Ovary (tissue), 9 donors: ENCODE measurements around the gene AOPEP. TPM values are rescaled to one million over a fixed set of nuclear protein-coding genes. Genes with fewer than 3 reads are reported as not detected.

Source experiments
- DNase-seq, 5 donors: peaks; one replicate each; pipeline ENCODE4 v3.0.0-alpha.2; 2019 to 2020
- H3K27ac ChIP-seq, 2 donors: fragments of 200-600 bp; one replicate each; pipeline versions ENCODE4 v1.5.1 to v1.8.0; 2019 to 2022
- H3K27me3 ChIP-seq: fragments of 200-600 bp; one replicate; pipeline ENCODE4 v1.8.0; 2022
- H3K36me3 ChIP-seq: fragments of 200-600 bp; sonication (generic); one replicate; pipeline ENCODE4 v1.5.1; 2019
- H3K4me1 ChIP-seq: one replicate; pipeline ENCODE4 v1.8.1; 2013; ENCODE audit warnings: mild to moderate bottlenecking, moderate library complexity; ENCODE audit not compliant: insufficient read depth
- H3K4me3 ChIP-seq: fragments of 200-600 bp; sonication (generic); one replicate; pipeline ENCODE4 v1.5.1; 2017
- H3K9me3 ChIP-seq, 2 donors: fragments of 200-600 bp in 1 of 2; sonication (generic) in 1 of 2; one replicate each; pipeline versions ENCODE4 v1.5.1 to v1.8.1; 2013 to 2019; ENCODE audit warnings: mild to moderate bottlenecking in 1 of 2, moderate library complexity in 1 of 2
- EP300 ChIP-seq: sonication (generic); formaldehyde crosslinking; IDR thresholded peaks from one replicate; pipeline ENCODE4 v1.6.1; 2017; ENCODE audit warnings: antibody characterized with exemption
- POLR2A ChIP-seq: fragments of 450-650 bp; IDR thresholded peaks from one replicate; pipeline ENCODE4 v1.6.1; 2017; ENCODE audit warnings: antibody characterized with exemption, mild to moderate bottlenecking, moderate library complexity
- WGBS, 3 donors: extraction: QIAGEN DNeasy Blood & Tissue Kit in 1 of 3; methylation state at CpG; one replicate each; pipeline versions ENCODE4 v1.1.5 to v1.1.7; 2013 to 2017; 5-methylcytosine and 5-hydroxymethylcytosine counted together
- intact Hi-C, 4 donors: fragments of 100-400 bp; cut with DNase I; formaldehyde crosslinking; loops; one replicate each; pipeline versions ENCODE4 v1.11.0 to v1.15.1; 2022 to 2023
- polyA plus RNA-seq, 2 donors: library from polyadenylated mRNA; stranded (reverse); fragments of 200-250 nt in 1 of 2; fragments of 350-450 nt in 1 of 2; fragmentation: Illumina TruSeq in 1 of 2; extraction: RNeasy Lipid Tissue Mini Kit (QIAGEN cat#74804) in 1 of 2; gene quantifications; one replicate each; pipeline ENCODE4 v1.2.3, GENCODE V29; 2013 to 2014
- total RNA-seq, 7 donors: library from RNA; depleted of rRNA in 2 of 7; stranded (reverse); fragments of >200 nt in 2 of 7; fragmentation: NEBNext Ultra II Directional in 3 of 7; extraction: Animal tissue kit (Norgen Biotek cat#: 25700) in 3 of 7; gene quantifications; one replicate each; pipeline versions ENCODE4 v1.1.0 to v1.2.4, GENCODE V29; 2016 to 2023
- TF ChIP-seq, protein P1 (sequence below), 3 donors: fragments of 450-650 bp in 2 of 3; fragments of 200-600 bp in 1 of 3; IDR thresholded peaks; one replicate each; pipeline versions ENCODE4 v1.5.1 to v1.8.0; 2016 to 2022; ENCODE audit warnings: antibody characterized with exemption in 3 of 3, mild to moderate bottlenecking in 1 of 3
- donor health status: DM: no; HTN: no; CAD: no; lungs with moderate emphysema.
- donor health status: DM: no; HTN: no; CAD: no.
- donor health status: Bipolar disorder and iron deficiency.
- donor health status: DM: yes; HTN: yes; CAD: no.
- donor health status: DM: no; HTN: no; CAD: no.
- donor health status: DM: yes; HTN: yes; CAD: no.

The AOPEP gene
- total and polyA plus RNA-seq, 9 donors, result 40.0 to 141 (median 82.1) TPM

DNA sequence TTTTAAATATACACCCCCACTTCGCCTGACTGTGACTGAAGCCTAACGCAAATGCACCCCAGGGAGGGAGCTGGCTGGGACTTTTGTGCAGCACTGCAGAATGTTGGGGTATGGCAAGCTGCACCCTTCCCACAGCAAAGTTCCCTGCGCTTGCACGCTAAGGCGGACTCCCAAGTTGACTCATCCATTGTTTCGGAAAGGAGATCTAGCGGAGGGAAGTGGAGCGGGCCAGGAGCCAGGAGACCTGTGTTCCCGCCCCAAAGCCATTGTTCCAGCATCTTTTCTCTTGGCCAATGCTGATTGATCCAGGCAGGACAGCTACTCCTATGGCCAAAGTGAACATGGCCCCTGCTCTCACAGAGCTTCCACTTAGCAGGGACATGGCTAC lies 202.9 kb downstream of the AOPEP start:
- H3K4me3 ChIP-seq, result no peak overlapping the region
- WGBS, 3 donors, result 78 to 93% (median 89%) methylated on average over 9 of the region's 9 CpGs
- H3K9me3 ChIP-seq, result no peaks in the 10 kb centered on the region
- intact Hi-C loops, result loop anchor here in 1 of 4 donors (10.0 kb wide), 1 partner anchor 65 kb away; no protein-coding TSS in a partner anchor
- no peak overlapping the region for H3K27ac ChIP-seq
- no peaks in the 10 kb centered on the region for H3K36me3 ChIP-seq
- no peaks in the 10 kb centered on the region for H3K27me3 ChIP-seq
- peak in 2 of 5 donors; percentile 27 to 32 for DNase-seq
- H3K4me1 ChIP-seq, result no peaks in the 10 kb centered on the region
- TF ChIP-seq, protein P1, sequence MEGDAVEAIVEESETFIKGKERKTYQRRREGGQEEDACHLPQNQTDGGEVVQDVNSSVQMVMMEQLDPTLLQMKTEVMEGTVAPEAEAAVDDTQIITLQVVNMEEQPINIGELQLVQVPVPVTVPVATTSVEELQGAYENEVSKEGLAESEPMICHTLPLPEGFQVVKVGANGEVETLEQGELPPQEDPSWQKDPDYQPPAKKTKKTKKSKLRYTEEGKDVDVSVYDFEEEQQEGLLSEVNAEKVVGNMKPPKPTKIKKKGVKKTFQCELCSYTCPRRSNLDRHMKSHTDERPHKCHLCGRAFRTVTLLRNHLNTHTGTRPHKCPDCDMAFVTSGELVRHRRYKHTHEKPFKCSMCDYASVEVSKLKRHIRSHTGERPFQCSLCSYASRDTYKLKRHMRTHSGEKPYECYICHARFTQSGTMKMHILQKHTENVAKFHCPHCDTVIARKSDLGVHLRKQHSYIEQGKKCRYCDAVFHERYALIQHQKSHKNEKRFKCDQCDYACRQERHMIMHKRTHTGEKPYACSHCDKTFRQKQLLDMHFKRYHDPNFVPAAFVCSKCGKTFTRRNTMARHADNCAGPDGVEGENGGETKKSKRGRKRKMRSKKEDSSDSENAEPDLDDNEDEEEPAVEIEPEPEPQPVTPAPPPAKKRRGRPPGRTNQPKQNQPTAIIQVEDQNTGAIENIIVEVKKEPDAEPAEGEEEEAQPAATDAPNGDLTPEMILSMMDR (IDR thresholded peaks at IDR 0.05), result no peak
- TF ChIP-seq POLR2A (no peak), EP300 (no peak)

DNA sequence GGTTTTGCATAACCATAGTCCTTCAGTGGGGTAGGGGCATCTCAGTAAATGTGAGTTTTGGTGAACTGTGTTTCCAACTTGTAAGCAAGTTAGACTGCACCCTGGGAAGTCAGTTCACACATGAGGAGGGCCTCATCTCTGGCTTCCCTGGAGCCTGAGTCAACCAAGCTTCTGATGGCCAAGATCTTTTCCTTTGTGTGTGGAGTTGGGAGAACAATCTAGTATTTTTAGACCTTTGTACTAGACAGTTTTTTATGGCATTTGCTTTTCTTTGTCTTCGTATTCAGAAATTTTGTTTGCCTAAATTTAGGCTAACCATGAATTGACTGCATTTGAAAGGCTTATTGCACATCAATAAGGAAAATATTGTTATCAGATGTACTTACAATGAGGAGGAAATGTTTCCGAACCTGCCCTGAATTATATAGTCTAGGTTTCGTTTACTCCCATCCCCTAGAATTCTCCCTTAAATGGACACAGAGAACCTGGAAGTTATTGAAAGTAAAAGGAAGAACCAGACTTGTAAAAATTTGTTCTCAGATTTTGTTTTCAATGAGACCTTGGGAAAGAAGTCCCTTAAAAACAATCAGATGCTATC lies 204.6 kb downstream of the AOPEP start:
- WGBS, 3 donors, result 91 to 96% (median 95%) methylated on average over 3 of the region's 3 CpGs
- TF ChIP-seq POLR2A (no peak), EP300 (no peak)
- TF ChIP-seq, protein P1 (IDR thresholded peaks at IDR 0.05), result no peak
- DNase-seq, result peak in 1 of 5 donors; percentile 1
- no peaks in the 10 kb centered on the region for H3K9me3 ChIP-seq
- no peak overlapping the region for H3K27ac ChIP-seq
- no peaks in the 10 kb centered on the region for H3K27me3 ChIP-seq
- H3K36me3 ChIP-seq, result no peaks in the 10 kb centered on the region
- no peak overlapping the region for H3K4me3 ChIP-seq
- peaks cover 7% of the 10 kb centered on the region for H3K4me1 ChIP-seq
- intact Hi-C loops, result no loop called here

DNA sequence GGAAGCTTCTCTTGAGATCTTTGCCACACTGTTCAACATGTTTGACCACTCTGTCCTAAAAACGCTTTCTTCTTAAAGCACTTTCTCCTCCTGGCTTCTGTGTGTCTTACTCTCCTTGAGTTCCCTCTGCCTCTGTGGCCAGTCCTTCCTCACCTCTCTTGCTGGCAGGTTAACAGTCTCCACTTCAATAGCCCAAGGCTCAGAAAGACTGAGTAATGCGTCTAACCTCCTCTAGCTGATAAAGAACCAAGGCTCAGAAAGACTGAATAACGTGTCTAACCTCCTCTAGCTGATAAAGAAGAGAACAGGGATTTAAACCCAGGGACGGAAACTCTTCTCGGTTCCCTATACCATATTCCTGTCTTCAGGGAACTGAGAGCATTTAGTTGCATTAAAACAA lies 205.2 kb downstream of the AOPEP start:
- intact Hi-C loops, result no loop called here
- peak in 1 of 5 donors; percentile 2 for DNase-seq
- 76 to 84% (median 79%) methylated on average over 5 of the region's 5 CpGs for WGBS, 3 donors
- Histone ChIP-seq H3K36me3 (no peaks in the 10 kb centered on the region), H3K4me1 (peaks cover 12% of the 10 kb centered on the region), H3K4me3 (no peak overlapping the region), H3K27ac (no peak overlapping the region), H3K27me3 (no peaks in the 10 kb centered on the region), H3K9me3 (no peaks in the 10 kb centered on the region)
- TF ChIP-seq EP300, result no peak
- TF ChIP-seq POLR2A, result no peak
- TF ChIP-seq, protein P1 (IDR thresholded peaks at IDR 0.05), result no peak

DNA sequence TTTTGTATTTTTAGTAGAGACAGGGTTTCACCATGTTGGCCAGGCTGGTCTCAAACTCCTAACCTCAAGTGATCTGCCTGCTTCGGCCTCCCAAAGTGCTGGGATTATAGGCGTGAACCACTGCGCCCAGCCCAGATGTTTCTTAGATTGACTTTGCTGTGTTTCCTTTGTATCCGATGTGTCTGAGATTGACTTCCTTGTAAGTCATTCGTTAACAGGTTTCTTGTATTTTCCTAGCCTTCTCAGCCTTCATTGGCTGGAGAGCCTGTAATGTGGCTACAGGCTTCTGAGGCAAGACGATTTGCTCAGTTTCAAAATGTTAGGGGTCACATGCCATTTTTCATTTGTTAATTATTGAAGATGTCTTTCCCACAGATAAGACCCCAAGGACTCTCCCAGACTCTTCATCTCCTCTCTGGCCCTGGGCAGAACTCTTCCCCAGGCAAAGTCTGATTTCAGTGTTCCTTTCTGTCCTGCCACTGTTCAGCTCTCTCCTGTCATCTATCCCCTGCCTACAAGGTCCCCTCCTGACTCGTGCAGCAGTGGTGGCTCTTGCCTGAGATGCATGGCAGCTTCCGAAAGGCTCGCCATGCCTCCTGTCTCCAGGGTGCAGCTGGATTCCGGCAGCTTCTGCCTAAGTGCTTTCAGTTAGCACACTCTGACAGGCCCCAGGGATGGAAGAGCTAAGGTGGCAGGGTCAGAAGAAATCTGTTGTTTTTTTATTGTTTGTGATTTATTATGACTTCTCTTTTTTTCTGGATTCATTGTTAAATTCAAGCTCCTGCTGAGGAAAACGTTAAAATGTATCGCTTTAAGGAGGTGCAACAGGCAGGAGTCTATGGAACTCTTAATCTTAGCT lies 206.4 kb downstream of the AOPEP start:
- Histone ChIP-seq H3K27me3 (no peaks in the 10 kb centered on the region), H3K27ac (no peak overlapping the region), H3K9me3 (no peaks in the 10 kb centered on the region), H3K4me1 (peaks cover 18% of the 10 kb centered on the region), H3K4me3 (no peak overlapping the region), H3K36me3 (no peaks in the 10 kb centered on the region)
- WGBS, 3 donors, result 75 to 82% (median 79%) methylated on average over 12 of the region's 12 CpGs
- intact Hi-C loops, result no loop called here
- DNase-seq, result peak in 1 of 5 donors; percentile 15
- no peak for TF ChIP-seq EP300
- TF ChIP-seq, protein P1 (IDR thresholded peaks at IDR 0.05), result no peak
- TF ChIP-seq POLR2A, result no peak
